ENCODE results near the gene APOL2. TPM values are rescaled to one million over a fixed set of nuclear protein-coding genes. Genes with fewer than 3 reads are reported as not detected.
"Not testable (repeated sequence)": the region's sequence is repeated elsewhere in the genome, so short reads cannot be mapped to it uniquely, and the experiment has no call there.

The APOL2 gene
- total RNA-seq, 1 donor from 2014 or later, result 15.7 TPM

GRCh38 chr22:36280379-36280778 lies 41.1 kb upstream of the APOL2 start:
- Mint-ChIP-seq H3K9me3 (no peaks in the 10 kb centered on the region), H3K4me1 (peaks cover 4% of the 10 kb centered on the region), H3K27ac (ENCODE audit: unreplicated experiment) (no peak overlapping the region), H3K27me3 (ENCODE audit: low read depth) (no peaks in the 10 kb centered on the region), H3K4me3 (no peak overlapping the region), H3K36me3 (ENCODE audit: low read depth) (peaks cover 8% of the 10 kb centered on the region)
- DNase-seq (ENCODE audit: low read depth, low spot score), result no peak
- no peak for TF ChIP-seq CTCF (conservative IDR thresholded peaks at IDR 0.05)

GRCh38 chr22:36279219-36279666 lies 39.9 kb upstream of the APOL2 start:
- peaks cover 4% of the 10 kb centered on the region for H3K4me1 Mint-ChIP-seq

GRCh38 chr22:36277482-36278291 lies 38.4 kb upstream of the APOL2 start:
- Mint-ChIP-seq H3K27ac (ENCODE audit: unreplicated experiment) (no peak overlapping the region), H3K27me3 (ENCODE audit: low read depth) (no peaks in the 10 kb centered on the region), H3K36me3 (ENCODE audit: low read depth) (peaks cover 8% of the 10 kb centered on the region), H3K4me1 (peaks cover 4% of the 10 kb centered on the region), H3K4me3 (no peak overlapping the region), H3K9me3 (no peaks in the 10 kb centered on the region)
- peak; percentile 76 for TF ChIP-seq CTCF (conservative IDR thresholded peaks at IDR 0.05)
- DNase-seq (ENCODE audit: low read depth, low spot score), result peak; percentile 45

More at GRCh38 chr22:36279219-36279666, 39.9 kb upstream of the APOL2 start:
- no peak overlapping the region for H3K27ac Mint-ChIP-seq (ENCODE audit: unreplicated experiment)
- H3K36me3 Mint-ChIP-seq (ENCODE audit: low read depth), result peaks cover 8% of the 10 kb centered on the region
- no peak for DNase-seq (ENCODE audit: low read depth, low spot score)
- no peaks in the 10 kb centered on the region for H3K27me3 Mint-ChIP-seq (ENCODE audit: low read depth)
- TF ChIP-seq CTCF (conservative IDR thresholded peaks at IDR 0.05), result no peak
- no peaks in the 10 kb centered on the region for H3K9me3 Mint-ChIP-seq
- no peak overlapping the region for H3K4me3 Mint-ChIP-seq

DNA sequence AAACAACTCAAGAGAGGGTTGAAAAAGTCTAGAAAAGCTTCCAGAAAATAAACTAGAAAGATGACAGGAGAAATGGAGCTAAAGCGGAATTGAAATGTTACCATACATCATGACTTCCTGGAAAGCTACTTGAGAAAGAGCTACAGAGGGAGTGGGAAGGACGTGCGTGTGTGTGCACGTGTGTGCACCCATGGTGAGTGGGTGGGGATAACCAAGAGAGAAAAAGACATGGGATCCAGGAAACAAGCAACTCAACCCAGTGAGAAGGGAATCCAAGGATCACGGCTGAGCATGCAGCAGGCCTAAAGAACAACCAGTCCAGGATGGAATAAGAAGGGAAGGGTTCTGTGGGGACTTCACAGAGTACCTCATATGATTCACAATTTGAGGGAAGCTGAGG lies 35.2 kb upstream of the APOL2 start:
- Mint-ChIP-seq H3K27me3 (ENCODE audit: low read depth) (no peaks in the 10 kb centered on the region), H3K4me3 (no peak overlapping the region), H3K9me3 (no peaks in the 10 kb centered on the region), H3K36me3 (ENCODE audit: low read depth) (peaks cover 3% of the 10 kb centered on the region), H3K4me1 (peaks cover 4% of the 10 kb centered on the region), H3K27ac (ENCODE audit: unreplicated experiment) (no peak overlapping the region)
- no peak for TF ChIP-seq CTCF (conservative IDR thresholded peaks at IDR 0.05)
- DNase-seq (ENCODE audit: low read depth, low spot score), result no peak

DNA sequence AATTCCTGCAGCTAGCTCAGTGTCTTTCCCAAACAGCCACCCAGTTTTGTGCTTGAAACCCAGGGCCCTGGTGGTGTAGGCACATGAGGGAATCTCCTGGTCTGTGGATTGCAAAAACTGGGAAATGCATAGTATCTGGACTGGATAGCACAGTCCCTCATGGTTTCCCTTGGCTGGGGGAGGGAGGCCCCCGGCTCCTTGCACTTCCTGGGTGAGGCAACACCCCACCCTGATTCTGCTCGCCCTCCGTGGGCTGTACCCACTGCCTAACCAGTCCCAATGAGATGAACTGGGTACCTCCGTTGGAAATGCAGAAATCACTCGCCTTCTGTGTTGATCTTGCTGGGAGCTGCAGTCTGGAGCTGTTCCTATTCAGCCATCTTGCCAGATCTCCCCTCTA lies 32.6 kb upstream of the APOL2 start:
- H3K9me3 Mint-ChIP-seq; H3K27ac Mint-ChIP-seq (ENCODE audit: unreplicated experiment); H3K4me1 Mint-ChIP-seq: not testable (repeated sequence)

DNA sequence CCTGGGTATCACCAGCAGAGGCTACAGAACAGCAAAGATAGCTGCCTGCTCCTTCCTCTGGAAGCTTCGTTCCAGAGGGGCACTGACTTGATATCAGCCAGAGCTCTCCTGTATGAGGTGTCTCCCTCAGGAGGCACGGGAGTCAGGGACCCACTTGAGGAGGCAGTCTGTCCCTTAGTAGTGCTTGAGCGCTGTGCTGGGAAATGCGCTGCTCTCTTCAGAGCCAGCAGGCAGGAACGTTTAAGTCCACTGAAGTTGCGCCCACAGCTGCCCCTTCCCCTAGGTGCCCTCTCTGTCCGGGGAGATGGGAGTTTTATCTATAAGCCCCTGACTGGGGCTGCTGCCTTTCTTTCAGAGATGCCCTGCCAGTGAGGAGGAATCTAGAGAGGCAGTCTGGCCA lies 31.9 kb upstream of the APOL2 start:
- not testable (repeated sequence) for DNase-seq (ENCODE audit: low read depth, low spot score); H3K27ac Mint-ChIP-seq (ENCODE audit: unreplicated experiment); H3K27me3 Mint-ChIP-seq (ENCODE audit: low read depth); H3K36me3 Mint-ChIP-seq (ENCODE audit: low read depth); H3K9me3 Mint-ChIP-seq; H3K4me1 Mint-ChIP-seq; H3K4me3 Mint-ChIP-seq

More for the DNA sequence above, 32.6 kb upstream of the APOL2 start:
- not testable (repeated sequence) for H3K27me3 Mint-ChIP-seq (ENCODE audit: low read depth); DNase-seq (ENCODE audit: low read depth, low spot score); H3K36me3 Mint-ChIP-seq (ENCODE audit: low read depth); H3K4me3 Mint-ChIP-seq
